SK-N-SH (cell line): Measurements from ENCODE around the gene BICC1.

Source experiments
- CTCF ChIP-seq: fragments of 200-600 bp; sonication (generic); IDR thresholded peaks from 2 replicates; pipeline ENCODE4 v1.6.1; 2017; ENCODE audit warnings: antibody characterized with exemption, mild to moderate bottlenecking, moderate library complexity
- EP300 ChIP-seq, 2 experiments: IDR thresholded peaks; 2 replicates each; pipeline versions ENCODE4 v1.4.0 to v1.6.1; 2012; ENCODE audit warnings: borderline replicate concordance in 1 of 2, low read depth in 1 of 2, low read length in 1 of 2
- EZH2phosphoT487 ChIP-seq: fragments of 200-600 bp; sonication (generic); IDR thresholded peaks from 2 replicates; pipeline ENCODE4 v1.6.1; 2017; ENCODE audit warnings: low read depth, mixed run types, mild to moderate bottlenecking, antibody characterized with exemption, moderate library complexity, borderline replicate concordance
- FOXJ3 ChIP-seq: sonication (generic); formaldehyde crosslinking; IDR thresholded peaks from 2 replicates; pipeline ENCODE4 v1.5.1; 2020; ENCODE audit warnings: mild to moderate bottlenecking, missing genetic modification reagents
- GABPA ChIP-seq: IDR thresholded peaks from 2 replicates; pipeline ENCODE4 v1.4.0; 2012; ENCODE audit warnings: low read depth, mild to moderate bottlenecking
- MAX ChIP-seq: IDR thresholded peaks from 2 replicates; pipeline ENCODE4 v1.4.0; 2012; ENCODE audit warnings: low read depth
- MXI1 ChIP-seq: IDR thresholded peaks from 2 replicates; pipeline ENCODE4 v1.6.1; 2012; ENCODE audit warnings: mild to moderate bottlenecking, low read depth, low read length, improper control_type of control experiment
- NFIC ChIP-seq: IDR thresholded peaks from 2 replicates; pipeline ENCODE4 v1.4.0; 2012; ENCODE audit warnings: borderline replicate concordance
- POLR2AphosphoS5 ChIP-seq: IDR thresholded peaks from 2 replicates; pipeline ENCODE4 v1.6.1; 2012; ENCODE audit warnings: low read depth, low read length
- USF1 ChIP-seq: IDR thresholded peaks from 2 replicates; pipeline ENCODE4 v1.4.0; 2012; ENCODE audit warnings: low read depth, borderline replicate concordance
- USF2 ChIP-seq: fragments of 150-350 bp; IDR thresholded peaks from 2 replicates; pipeline ENCODE4 v1.6.1; 2017; ENCODE audit warnings: antibody characterized with exemption, low read length, low read depth, borderline replicate concordance
- YY1 ChIP-seq: IDR thresholded peaks from 2 replicates; pipeline ENCODE4 v1.4.0; 2012; ENCODE audit warnings: low read depth, mild to moderate bottlenecking

- TF ChIP-seq USF2 = no peak
- no peak for TF ChIP-seq FOXJ3 (CRISPR knock-in tag)
- TF ChIP-seq EZH2phosphoT487 = no peak
- TF ChIP-seq EP300 (IDR thresholded peaks at IDR 0.05; ENCODE audit: borderline replicate concordance in 1 of 2, low read depth in 1 of 2, low read length in 1 of 2) = no peak
- TF ChIP-seq NFIC = no peak
- TF ChIP-seq POLR2AphosphoS5 = no peak
- TF ChIP-seq USF1 = no peak
- no peak for TF ChIP-seq YY1
- TF ChIP-seq CTCF = no peak
- no peak for TF ChIP-seq MXI1
- TF ChIP-seq MAX = no peak
- no peak for TF ChIP-seq GABPA
Measured at GRCh38 chr10:58556516-58557165, 44.0 kb downstream of the BICC1 start.
